Measurements from ENCODE around the gene GHRHR.

GRCh38 chr7:30936650-30937245 is 27.0 kb upstream of the GHRHR start:
- TF ChIP-seq SMARCA5 (IDR thresholded peaks at IDR 0.05), result no peak
- TF ChIP-seq MTA2 (IDR thresholded peaks at IDR 0.05; ENCODE audit: low read depth), result no peak

All from GM12878 (cell line).